Vagina (tissue), 2 donors: ENCODE measurements around the gene NRXN3. TPM values are rescaled to one million over a fixed set of nuclear protein-coding genes. Genes with fewer than 3 reads are reported as not detected.

Source experiments
- DNase-seq, 2 donors: peaks; one replicate each; pipeline ENCODE4 v3.0.0-alpha.2; 2017; ENCODE audit errors: extremely low spot score in 2 of 2
- H3K27ac ChIP-seq: fragments of 200-600 bp; sonication (generic); one replicate; pipeline ENCODE4 v1.5.1; 2019
- H3K27me3 ChIP-seq: fragments of 200-600 bp; sonication (generic); one replicate; pipeline ENCODE4 v1.5.1; 2019
- H3K36me3 ChIP-seq, 2 donors: fragments of 200-600 bp; sonication (generic); one replicate each; pipeline ENCODE4 v1.5.1; 2017 to 2019
- H3K4me1 ChIP-seq: fragments of 200-600 bp; sonication (generic); one replicate; pipeline ENCODE4 v1.5.1; 2019
- H3K4me3 ChIP-seq, 2 donors: fragments of 200-600 bp; sonication (generic); 1 replicate in 1 of 2; 2 replicates in 1 of 2; pipeline ENCODE4 v1.5.1; 2016 to 2019
- H3K9me3 ChIP-seq: fragments of 200-600 bp; sonication (generic); one replicate; pipeline ENCODE4 v1.5.1; 2019
- CTCF ChIP-seq, 3 experiments: fragments of 450-650 bp in 2 of 3; fragments of 200-600 bp in 1 of 3; sonication (generic) in 1 of 3; IDR thresholded peaks; one replicate each; pipeline ENCODE4 v1.5.1; 2017 to 2019; ENCODE audit warnings: antibody characterized with exemption in 3 of 3, mild to moderate bottlenecking in 2 of 3, moderate library complexity in 2 of 3
- POLR2A ChIP-seq, 2 donors: fragments of 450-650 bp; IDR thresholded peaks; one replicate each; pipeline ENCODE4 v1.6.1; 2017; ENCODE audit warnings: antibody characterized with exemption in 2 of 2, mild to moderate bottlenecking in 2 of 2, moderate library complexity in 2 of 2
- POLR2AphosphoS5 ChIP-seq, 2 donors: sonication (generic); formaldehyde crosslinking; IDR thresholded peaks; one replicate each; pipeline ENCODE4 v1.9.0; 2017; ENCODE audit warnings: antibody characterized with exemption in 2 of 2, mild to moderate bottlenecking in 2 of 2, low read depth in 1 of 2; ENCODE audit not compliant: insufficient read depth in 1 of 2
- intact Hi-C: fragments of 100-400 bp; cut with DNase I; formaldehyde crosslinking; loops from one replicate; pipeline ENCODE4 v1.15.1; 2023
- total RNA-seq: library from RNA; depleted of rRNA; stranded (reverse); fragments of >200 nt; gene quantifications from one replicate; pipeline ENCODE4 v1.2.3, GENCODE V29; 2016

The NRXN3 gene
- total RNA-seq, 1 donor from 2014 or later: 4.7 TPM

- H3K27me3 ChIP-seq: no peaks in the 10 kb centered on the region
- H3K27ac ChIP-seq: no peak overlapping the region
- intact Hi-C loops: no loop called here
- no peaks in the 10 kb centered on the region for H3K36me3 ChIP-seq
- H3K4me3 ChIP-seq: no peak overlapping the region
- no peaks in the 10 kb centered on the region for H3K4me1 ChIP-seq
- H3K9me3 ChIP-seq: no peaks in the 10 kb centered on the region
- no peak for DNase-seq
- TF ChIP-seq POLR2A (IDR thresholded peaks at IDR 0.05) (no peak), POLR2AphosphoS5 (IDR thresholded peaks at IDR 0.05; ENCODE audit: insufficient read depth in 1 of 2, low read depth in 1 of 2) (no peak), CTCF (IDR thresholded peaks at IDR 0.05) (no peak)
Measured at GRCh38 chr14:78710963-78711362, 540.8 kb downstream of the NRXN3 start.

DNA sequence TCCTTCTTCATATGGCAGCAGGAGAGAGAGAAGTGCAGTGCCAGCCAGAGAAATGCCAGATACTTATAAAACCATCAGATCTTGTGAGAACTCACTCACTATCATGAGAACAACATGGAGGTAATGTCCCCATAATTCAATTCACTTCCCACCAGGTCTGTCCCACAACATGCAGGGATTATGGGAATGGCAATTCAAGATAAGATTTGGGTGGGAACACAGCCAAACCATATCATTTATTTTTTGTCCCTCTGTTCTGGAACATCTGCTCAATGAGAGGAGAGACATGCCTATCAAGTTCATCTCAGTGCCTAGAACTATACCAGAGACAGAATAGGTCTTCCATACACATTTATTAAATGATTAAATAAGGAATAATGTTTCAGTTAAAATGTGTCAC lies 543.5 kb downstream of the NRXN3 start:
- no peak for TF ChIP-seq POLR2A (IDR thresholded peaks at IDR 0.05)
- no peak for TF ChIP-seq POLR2AphosphoS5 (IDR thresholded peaks at IDR 0.05; ENCODE audit: insufficient read depth in 1 of 2, low read depth in 1 of 2)
- TF ChIP-seq CTCF (IDR thresholded peaks at IDR 0.05): no peak
- intact Hi-C loops: no loop called here
- H3K9me3 ChIP-seq: no peaks in the 10 kb centered on the region
- no peak overlapping the region for H3K4me3 ChIP-seq
- H3K27ac ChIP-seq: no peak overlapping the region
- no peaks in the 10 kb centered on the region for H3K27me3 ChIP-seq
- no peaks in the 10 kb centered on the region for H3K36me3 ChIP-seq
- DNase-seq: no peak
- no peaks in the 10 kb centered on the region for H3K4me1 ChIP-seq

GRCh38 chr14:78714711-78715110 lies 544.5 kb downstream of the NRXN3 start:
- intact Hi-C loops: loop anchor here (5.0 kb wide), 1 partner anchor 758 kb away; no protein-coding TSS in a partner anchor
- no peaks in the 10 kb centered on the region for H3K36me3 ChIP-seq
- H3K4me1 ChIP-seq: no peaks in the 10 kb centered on the region
- H3K27me3 ChIP-seq: no peaks in the 10 kb centered on the region
- H3K9me3 ChIP-seq: no peaks in the 10 kb centered on the region
- TF ChIP-seq CTCF (IDR thresholded peaks at IDR 0.05): no peak
- no peak for TF ChIP-seq POLR2A (IDR thresholded peaks at IDR 0.05)
- no peak for TF ChIP-seq POLR2AphosphoS5 (IDR thresholded peaks at IDR 0.05; ENCODE audit: insufficient read depth in 1 of 2, low read depth in 1 of 2)
- no peak overlapping the region for H3K27ac ChIP-seq
- no peak for DNase-seq
- H3K4me3 ChIP-seq: no peak overlapping the region

DNA sequence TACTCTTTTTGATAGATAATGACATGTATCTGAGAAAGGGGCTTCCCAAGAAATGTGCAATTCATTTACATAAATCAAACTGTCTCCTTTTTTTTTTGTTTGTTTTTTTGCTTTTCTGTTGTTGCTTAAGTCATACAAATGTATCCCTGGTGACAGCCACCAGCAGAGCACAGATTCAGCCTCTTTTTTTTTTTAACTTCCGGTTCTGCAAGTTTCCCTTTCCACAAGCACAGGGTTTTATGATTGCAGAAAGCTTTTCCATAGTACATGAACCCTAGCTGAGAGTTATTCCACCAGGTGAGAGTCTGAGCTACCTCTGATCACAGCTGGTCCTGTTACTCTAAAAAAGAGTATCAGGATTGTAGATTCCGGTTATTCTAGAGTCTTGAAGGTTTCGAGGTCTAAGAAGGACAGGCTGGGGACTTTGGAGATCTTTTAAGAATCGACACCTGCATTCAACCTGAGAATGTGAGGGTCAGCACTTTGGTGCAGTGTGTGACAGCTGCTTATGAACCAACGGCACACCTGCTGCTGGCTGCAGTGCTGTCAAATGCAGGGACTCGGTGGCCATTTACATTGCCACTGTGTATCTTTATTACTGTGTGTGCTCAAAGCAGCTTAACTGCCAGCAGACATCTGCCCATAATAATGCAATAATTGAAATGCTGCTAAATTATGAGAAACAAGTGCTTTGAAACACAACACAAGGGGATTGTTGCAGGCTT lies 551.7 kb downstream of the NRXN3 start:
- Histone ChIP-seq H3K4me1 (no peaks in the 10 kb centered on the region), H3K27ac (no peak overlapping the region), H3K4me3 (no peak overlapping the region), H3K36me3 (no peaks in the 10 kb centered on the region), H3K27me3 (no peaks in the 10 kb centered on the region), H3K9me3 (no peaks in the 10 kb centered on the region)
- intact Hi-C loops: no loop called here
- no peak for DNase-seq
- TF ChIP-seq POLR2A (IDR thresholded peaks at IDR 0.05) (no peak), POLR2AphosphoS5 (IDR thresholded peaks at IDR 0.05; ENCODE audit: insufficient read depth in 1 of 2, low read depth in 1 of 2) (no peak), CTCF (IDR thresholded peaks at IDR 0.05) (no peak)

DNA sequence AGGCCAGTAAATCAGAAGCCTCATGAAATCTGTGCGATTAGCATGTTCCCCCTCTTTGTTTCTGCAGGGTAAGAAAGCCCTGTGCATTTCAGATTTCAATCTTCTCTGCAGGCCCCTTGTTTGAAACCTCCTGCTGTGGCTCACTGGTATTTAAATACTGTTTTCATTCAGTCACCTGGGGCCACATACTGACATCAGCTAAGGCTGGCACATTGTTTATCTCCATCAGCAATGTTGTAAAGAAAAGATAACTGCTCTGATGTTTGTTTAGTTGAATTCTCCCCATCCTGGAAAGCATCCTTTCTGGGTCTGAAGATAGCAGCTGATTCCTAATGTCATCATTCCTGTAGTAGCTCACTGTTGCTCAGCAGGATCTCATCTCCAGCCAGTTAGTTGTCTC lies 554.9 kb downstream of the NRXN3 start:
- H3K4me1 ChIP-seq: no peaks in the 10 kb centered on the region
- TF ChIP-seq POLR2AphosphoS5 (IDR thresholded peaks at IDR 0.05; ENCODE audit: insufficient read depth in 1 of 2, low read depth in 1 of 2): no peak
- TF ChIP-seq POLR2A (IDR thresholded peaks at IDR 0.05): no peak
- no peak for TF ChIP-seq CTCF (IDR thresholded peaks at IDR 0.05)
- H3K36me3 ChIP-seq: no peaks in the 10 kb centered on the region
- H3K27me3 ChIP-seq: no peaks in the 10 kb centered on the region
- H3K9me3 ChIP-seq: no peaks in the 10 kb centered on the region
- no peak overlapping the region for H3K4me3 ChIP-seq
- DNase-seq: no peak
- H3K27ac ChIP-seq: no peak overlapping the region
- intact Hi-C loops: no loop called here
